ENCODE results near the gene UBE2D1. TPM values are rescaled to one million over a fixed set of nuclear protein-coding genes. Genes with fewer than 3 reads are reported as not detected.

The UBE2D1 gene
- total and polyA plus RNA-seq, 2 of the 4 experiments (the other 2 are of a cell fraction) = 9.1 to 9.7 TPM

GRCh38 chr10:58359541-58359940 is 24.7 kb downstream of the UBE2D1 start:
- no peak overlapping the region for H2BK20ac ChIP-seq (ENCODE audit: low read depth, low read length)
- no peak overlapping the region for H2AK5ac ChIP-seq (ENCODE audit: low read depth, low read length)
- H4K20me1 ChIP-seq (ENCODE audit: insufficient read depth, low read length) = peaks cover 4% of the 10 kb centered on the region; the same call in 1 of the 2 replicates
- no peaks in the 10 kb centered on the region for H3K9me1 ChIP-seq (ENCODE audit: insufficient read depth, low read length)
- H3K4ac ChIP-seq (ENCODE audit: low read depth, low read length) = no peak overlapping the region
- dilution Hi-C loops (cut with HindIII; ENCODE audit: low sequenced_read_pairs, unreplicated experiment) = no loop called here
- CTCF ChIA-PET = no interaction called here
- peaks cover 4 to 17% of the 10 kb centered on the region in 2 experiments; a peak in 3 of 4 replicates for H3K79me1 ChIP-seq (ENCODE audit: low read depth in 1 of 2, low read length in 2 of 2)
- 0 out of 2 replicates have a peak, but pooled peaks cover 1% of the 10 kb centered on the region for H3K4me1 ChIP-seq (ENCODE audit: control insufficient read depth, insufficient read depth, low read length)
- H2BK120ac ChIP-seq (ENCODE audit: low read depth, low read length) = no peak overlapping the region
- H3K27ac ChIP-seq (ENCODE audit: insufficient read depth, low read length) = no peak overlapping the region
- no peak overlapping the region for H3K23ac ChIP-seq (ENCODE audit: low read depth, low read length)
- TF ChIP-seq CHD1 (IDR thresholded peaks at IDR 0.05; ENCODE audit: low read depth, low read length) = no peak
- no peak for TF ChIP-seq ELK1 (IDR thresholded peaks at IDR 0.05; ENCODE audit: borderline replicate concordance, low read depth, low read length)
- no peak overlapping the region for H2AFZ ChIP-seq (replicated peaks; ENCODE audit: low read length, poor library complexity)
- H3K14ac ChIP-seq (replicated peaks; ENCODE audit: low read depth, low read length) = no peak overlapping the region
- no peak overlapping the region for H3K4me2 ChIP-seq (ENCODE audit: low read depth, low read length)
- no peak overlapping the region for H3K4me3 ChIP-seq (ENCODE audit: insufficient read depth, low read depth, low read length)
- no peak overlapping the region for H4K91ac ChIP-seq (ENCODE audit: insufficient read depth, low read depth, low read length)
- no peak overlapping the region for H3K56ac ChIP-seq (ENCODE audit: extremely low read depth, insufficient read depth, low read length)
- ATAC-seq (ENCODE audit: low read depth) = no peak
- H3K9ac ChIP-seq (ENCODE audit: low read depth, low read length) = no peak overlapping the region
- intact Hi-C loops (cut with micrococcal nuclease) = no loop called here
- BruUV-seq (replicated peaks) = no TSS peak
- H3K18ac ChIP-seq (ENCODE audit: low read depth, low read length) = no peak overlapping the region
- in situ Hi-C loops (cut with MboI; ENCODE audit: low sequenced_read_pairs) = no loop called here
- H2BK5ac ChIP-seq (ENCODE audit: low read depth, low read length, poor library complexity, severe bottlenecking) = no peak overlapping the region
- H3K36me3 ChIP-seq (ENCODE audit: control insufficient read depth, insufficient read depth, low read length) = no peaks in the 10 kb centered on the region
- POLR2A ChIA-PET (ENCODE audit: unreplicated experiment) = no interaction called here
- H3K27me3 ChIP-seq (ENCODE audit: control insufficient read depth, insufficient read depth, low read length) = no peaks in the 10 kb centered on the region
- H2AK9ac ChIP-seq (replicated peaks; ENCODE audit: low read depth, low read length, poor library complexity) = no peak overlapping the region
- H2BK15ac ChIP-seq (ENCODE audit: low read depth, low read length) = no peak overlapping the region
- no peak overlapping the region for H4K5ac ChIP-seq (ENCODE audit: low read depth, low read length)
- no peaks in the 10 kb centered on the region for H3K9me3 ChIP-seq (ENCODE audit: control insufficient read depth, insufficient read depth, low read length)
- no peak overlapping the region for H4K8ac ChIP-seq (ENCODE audit: low read depth in 2 of 2, low read length in 2 of 2)
- no peak for DNase-seq
- no CpG with 5 or more reads among the region's 3 CpGs for WGBS, 2 experiments (ENCODE audit: extremely low coverage in 2 of 2, insufficient read length in 1 of 2)
